ENCODE results near the gene TM4SF1.
A peak's percentile ranks its signal among the peaks of the same experiment; 100 is the strongest.
"Not testable (repeated sequence)": the region's sequence is repeated elsewhere in the genome, so short reads cannot be mapped to it uniquely, and the experiment has no call there.

TM4SF1 gene

GRCh38 chr3:149339931-149340309 lies 37.5 kb downstream of the TM4SF1 start:
- peak; percentile 20 for DNase-seq

- DNase-seq: not testable (repeated sequence)
These were observed 40.0 kb downstream of the TM4SF1 start for GRCh38 chr3:149337486-149337885.

GRCh38 chr3:149336925-149337324 lies 40.5 kb downstream of the TM4SF1 start:
- no peak for DNase-seq

- DNase-seq: no peak
These were observed 44.1 kb downstream of the TM4SF1 start, which contains the start of gene TM4SF18 for GRCh38 chr3:149333176-149333859. TM4SF18 (minus strand) TSS chr3:149333636; CDS start chr3:149333382, 254 bp downstream.

- DNase-seq: no peak
These were observed 44.7 kb downstream of the TM4SF1 start for GRCh38 chr3:149332771-149333170.

GRCh38 chr3:149332227-149332765 lies 45.2 kb downstream of the TM4SF1 start:
- DNase-seq: no peak

- DNase-seq: no peak
These were observed 46.1 kb downstream of the TM4SF1 start for GRCh38 chr3:149331396-149331795.

DNA sequence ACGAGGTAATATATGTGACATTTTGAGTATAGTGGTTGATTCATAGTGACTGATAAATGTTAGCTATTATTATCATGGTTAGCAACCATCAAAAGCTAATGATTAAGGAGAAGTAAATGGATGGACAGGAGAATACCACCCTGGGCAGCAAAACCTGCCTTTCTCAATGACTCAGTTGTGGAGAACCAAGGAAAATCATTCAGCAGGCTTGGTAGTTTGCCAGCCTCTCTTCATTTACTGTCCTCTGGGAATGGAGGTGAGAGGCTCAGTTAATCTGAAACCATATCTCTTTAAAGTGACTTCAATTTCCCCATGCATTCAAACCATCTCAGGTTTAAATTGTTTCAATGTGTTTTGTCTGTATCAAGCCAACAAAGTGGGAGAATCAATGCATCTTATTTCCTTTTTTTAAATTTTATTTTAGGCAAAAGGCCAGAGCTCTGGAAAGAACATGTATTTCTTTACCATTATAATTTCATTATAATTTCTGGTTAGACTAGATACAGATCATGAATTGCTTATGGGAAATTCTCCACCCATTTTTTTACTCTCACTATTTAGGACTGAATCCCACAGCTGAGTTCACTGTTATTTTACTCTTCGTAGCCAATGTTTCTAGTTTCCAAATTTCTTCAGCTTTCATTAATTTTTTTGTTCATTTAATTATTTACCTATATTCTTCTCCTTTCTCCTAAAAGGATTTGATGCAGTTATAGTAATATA lies 46.7 kb downstream of the TM4SF1 start:
- no peak for DNase-seq

DNA sequence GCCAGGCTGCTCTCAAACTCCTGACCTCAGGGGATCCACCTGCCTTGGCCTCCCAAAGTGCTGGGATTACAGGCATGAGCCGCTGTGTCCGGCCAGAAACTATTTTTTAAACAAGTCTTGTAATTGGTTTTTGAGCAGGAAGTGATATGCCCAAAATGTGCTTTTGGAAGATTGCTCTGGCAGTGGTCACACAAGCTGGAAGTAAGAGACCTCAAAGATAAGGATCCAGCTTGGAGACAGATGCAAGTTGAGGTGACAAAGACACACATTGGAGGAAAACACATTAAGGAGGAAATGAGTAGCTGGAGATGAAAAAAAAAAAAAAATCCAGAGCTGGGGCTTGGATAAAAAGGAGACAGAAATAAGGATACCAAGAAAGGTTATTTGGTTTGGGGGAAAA lies 50.3 kb downstream of the TM4SF1 start:
- no peak for DNase-seq

DNA sequence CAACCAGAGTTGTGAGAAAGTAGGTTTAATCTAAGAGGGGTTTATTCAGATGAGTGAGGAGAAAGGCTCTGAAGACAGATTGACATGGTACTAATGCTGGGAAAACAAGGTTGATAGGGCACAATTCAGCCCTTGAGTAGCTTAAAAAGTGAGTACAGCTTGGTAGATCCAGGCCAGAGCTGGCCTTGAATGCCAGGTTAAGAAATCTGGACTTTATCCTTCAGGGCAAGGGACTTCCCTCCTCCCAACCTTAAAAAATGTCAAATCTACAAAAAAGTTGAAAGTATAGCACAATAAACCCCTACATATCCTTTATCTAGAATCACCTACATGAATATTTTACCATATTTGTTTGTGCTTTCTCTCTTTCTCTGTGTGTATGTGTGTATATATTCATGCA lies 51.9 kb downstream of the TM4SF1 start:
- DNase-seq: no peak

- no peak for DNase-seq
These were observed 53.1 kb downstream of the TM4SF1 start for GRCh38 chr3:149324332-149324731.

DNA sequence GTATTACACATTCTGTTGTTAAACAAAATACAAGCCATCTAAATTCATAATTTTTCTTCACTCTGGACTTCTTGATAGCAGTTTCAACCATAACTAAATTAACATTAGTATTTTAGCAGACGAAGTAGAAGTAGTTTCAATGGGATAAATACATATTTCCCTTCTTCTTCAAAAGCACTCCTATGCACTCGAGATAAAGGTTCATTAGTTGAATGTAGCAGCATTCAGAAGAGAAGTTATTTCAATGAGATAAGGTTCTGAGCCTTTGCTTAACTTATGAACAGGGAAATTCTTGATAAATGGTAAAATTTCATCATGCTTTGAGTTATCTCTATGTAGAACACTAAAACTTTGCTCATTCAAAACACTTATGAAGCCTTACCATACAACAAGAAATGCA lies 55.8 kb downstream of the TM4SF1 start:
- DNase-seq: no peak

- DNase-seq: no peak
These were observed 56.3 kb downstream of the TM4SF1 start for GRCh38 chr3:149321136-149321535.

DNA sequence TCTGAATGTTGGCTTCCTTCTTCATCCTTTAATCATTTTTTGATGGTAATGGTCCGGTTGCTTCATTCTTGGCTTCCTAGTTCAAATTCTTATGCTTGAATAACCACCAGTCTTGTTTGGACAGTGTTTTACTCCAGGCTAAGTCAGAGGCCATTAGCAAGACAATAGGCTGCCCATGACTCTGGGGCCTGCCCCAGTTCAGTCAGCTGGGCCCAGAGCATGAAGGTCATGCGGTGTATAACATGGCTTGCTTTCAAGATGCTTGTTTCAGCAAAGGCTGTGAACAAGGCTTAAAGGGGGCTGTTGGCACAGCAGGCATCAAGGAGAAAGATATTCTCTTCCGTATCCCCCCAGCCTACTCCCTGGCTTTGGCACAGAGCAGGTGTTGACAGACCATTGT lies 57.7 kb downstream of the TM4SF1 start:
- no peak for DNase-seq
